ENCODE results near the gene ERI3. TPM values are rescaled to one million over a fixed set of nuclear protein-coding genes. Genes with fewer than 3 reads are reported as not detected.
A peak's percentile ranks its signal among the peaks of the same experiment; 100 is the strongest.

The ERI3 gene
- polyA plus RNA-seq, 3 donors = 76.3 to 99.8 (median 95.8) TPM

GRCh38 chr1:44359234-44359935, 4.3 kb upstream of the ERI3 start:
- no peak for DNase-seq (ENCODE audit: extremely low read depth in 1 of 11, low read depth in 9 of 11, low spot score in 4 of 11)

- DNase-seq (ENCODE audit: extremely low read depth in 1 of 11, low read depth in 9 of 11, low spot score in 4 of 11) = no peak
Observed at GRCh38 chr1:44357710-44358109, 2.7 kb upstream of the ERI3 start.

- DNase-seq (ENCODE audit: extremely low read depth in 1 of 11, low read depth in 9 of 11, low spot score in 4 of 11) = no peak
Observed at GRCh38 chr1:44355582-44356305, 687 bp upstream of the ERI3 start.

GRCh38 chr1:44354268-44354839, 703 bp downstream of the ERI3 start:
- peak in 2 of 11 donors; percentile 9 to 11 for DNase-seq (ENCODE audit: extremely low read depth in 1 of 11, low read depth in 9 of 11, low spot score in 4 of 11)

GRCh38 chr1:44353604-44354003, 1.5 kb downstream of the ERI3 start:
- no peak for DNase-seq (ENCODE audit: extremely low read depth in 1 of 11, low read depth in 9 of 11, low spot score in 4 of 11)

- no peak for DNase-seq (ENCODE audit: extremely low read depth in 1 of 11, low read depth in 9 of 11, low spot score in 4 of 11)
Observed at GRCh38 chr1:44351289-44351688, 3.8 kb downstream of the ERI3 start.

GRCh38 chr1:44348061-44348485, 7.0 kb downstream of the ERI3 start:
- DNase-seq (ENCODE audit: extremely low read depth in 1 of 11, low read depth in 9 of 11, low spot score in 4 of 11) = no peak

- no peak for DNase-seq (ENCODE audit: extremely low read depth in 1 of 11, low read depth in 9 of 11, low spot score in 4 of 11)
Observed at GRCh38 chr1:44347280-44347679, 7.8 kb downstream of the ERI3 start.

GRCh38 chr1:44346878-44347277, 8.2 kb downstream of the ERI3 start:
- no peak for DNase-seq (ENCODE audit: extremely low read depth in 1 of 11, low read depth in 9 of 11, low spot score in 4 of 11)

GRCh38 chr1:44346184-44346583, 8.9 kb downstream of the ERI3 start:
- DNase-seq (ENCODE audit: extremely low read depth in 1 of 11, low read depth in 9 of 11, low spot score in 4 of 11) = peak in 1 of 11 donors; percentile 17

- DNase-seq (ENCODE audit: extremely low read depth in 1 of 11, low read depth in 9 of 11, low spot score in 4 of 11) = no peak
Observed at GRCh38 chr1:44345187-44345775, 9.8 kb downstream of the ERI3 start.

- DNase-seq (ENCODE audit: extremely low read depth in 1 of 11, low read depth in 9 of 11, low spot score in 4 of 11) = no peak
Observed at GRCh38 chr1:44339731-44340130, 15.3 kb downstream of the ERI3 start.

GRCh38 chr1:44338136-44338535, 16.9 kb downstream of the ERI3 start:
- no peak for DNase-seq (ENCODE audit: extremely low read depth in 1 of 11, low read depth in 9 of 11, low spot score in 4 of 11)

- DNase-seq (ENCODE audit: extremely low read depth in 1 of 11, low read depth in 9 of 11, low spot score in 4 of 11) = no peak
Observed at GRCh38 chr1:44336668-44337067, 18.4 kb downstream of the ERI3 start.

- no peak for DNase-seq (ENCODE audit: extremely low read depth in 1 of 11, low read depth in 9 of 11, low spot score in 4 of 11)
Observed at GRCh38 chr1:44334968-44335367, 20.1 kb downstream of the ERI3 start.

GRCh38 chr1:44333376-44333775, 21.7 kb downstream of the ERI3 start:
- no peak for DNase-seq (ENCODE audit: extremely low read depth in 1 of 11, low read depth in 9 of 11, low spot score in 4 of 11)

- DNase-seq (ENCODE audit: extremely low read depth in 1 of 11, low read depth in 9 of 11, low spot score in 4 of 11) = no peak
Observed at GRCh38 chr1:44332505-44332904, 22.6 kb downstream of the ERI3 start.

- no peak for DNase-seq (ENCODE audit: extremely low read depth in 1 of 11, low read depth in 9 of 11, low spot score in 4 of 11)
Observed at GRCh38 chr1:44330935-44331334, 24.1 kb downstream of the ERI3 start.

GRCh38 chr1:44328671-44329416, 26.2 kb downstream of the ERI3 start:
- no peak for DNase-seq (ENCODE audit: extremely low read depth in 1 of 11, low read depth in 9 of 11, low spot score in 4 of 11)

Measured in renal cortex interstitium (tissue), 11 donors.